GM03348 (cell line): Measurements from ENCODE around the gene ZNHIT2.
"Not testable (repeated sequence)": the region's sequence is repeated elsewhere in the genome, so short reads cannot be mapped to it uniquely, and the experiment has no call there.

ENCODE experiments used
- DNase-seq: peaks from one replicate; pipeline ENCODE4 v3.0.0; 2012; ENCODE audit warnings: low spot score

Gene ZNHIT2

DNA sequence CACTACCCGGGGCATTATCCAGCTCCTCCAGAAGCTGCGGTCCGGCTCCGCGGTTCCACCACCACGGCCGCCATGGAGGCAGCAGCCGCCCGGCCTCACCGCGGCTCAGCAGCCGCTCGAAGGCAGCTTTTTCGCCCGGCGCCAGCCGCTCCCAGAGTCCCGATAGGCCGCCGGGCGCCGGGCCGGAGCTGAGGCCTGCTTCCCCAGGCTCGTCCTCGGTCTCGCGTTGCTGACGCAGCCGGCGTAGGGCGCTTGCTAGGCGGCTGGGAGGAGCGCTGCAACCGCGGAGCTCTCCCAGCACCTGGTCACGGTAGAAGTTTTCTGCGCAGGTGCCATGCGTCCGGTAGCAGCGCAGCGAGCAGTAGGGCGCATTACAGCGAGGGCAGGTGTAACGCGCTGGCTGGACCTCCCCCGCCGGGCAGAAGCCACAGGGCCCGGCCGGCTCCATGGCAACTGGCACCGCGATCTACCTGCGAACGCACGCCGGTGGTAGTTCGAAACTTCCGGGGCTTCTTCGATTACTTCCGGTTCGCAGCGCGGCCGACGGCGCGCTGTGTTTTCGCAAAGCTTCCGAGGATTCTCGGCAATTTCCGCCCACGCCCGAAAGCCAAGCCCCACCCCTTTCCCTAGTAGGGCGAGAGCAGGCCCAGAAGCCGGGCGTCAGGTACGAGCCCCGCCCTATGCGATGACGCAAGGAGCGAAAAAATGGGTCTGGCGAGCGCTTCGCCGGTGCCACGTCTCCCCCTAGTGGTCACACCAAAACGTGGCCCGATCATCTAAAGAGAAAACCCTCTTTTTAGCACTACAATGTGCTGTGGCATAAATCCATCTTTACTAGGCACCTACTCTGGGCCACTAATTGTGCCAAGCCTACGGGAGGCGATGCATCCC lies at the start of gene ZNHIT2:
Gene ZNHIT2, minus strand, starts transcription at position 496 of the 891 bp plus-strand sequence. Its CDS starts 48 bp downstream, at position 448.
- peak; percentile 97 for DNase-seq

DNA sequence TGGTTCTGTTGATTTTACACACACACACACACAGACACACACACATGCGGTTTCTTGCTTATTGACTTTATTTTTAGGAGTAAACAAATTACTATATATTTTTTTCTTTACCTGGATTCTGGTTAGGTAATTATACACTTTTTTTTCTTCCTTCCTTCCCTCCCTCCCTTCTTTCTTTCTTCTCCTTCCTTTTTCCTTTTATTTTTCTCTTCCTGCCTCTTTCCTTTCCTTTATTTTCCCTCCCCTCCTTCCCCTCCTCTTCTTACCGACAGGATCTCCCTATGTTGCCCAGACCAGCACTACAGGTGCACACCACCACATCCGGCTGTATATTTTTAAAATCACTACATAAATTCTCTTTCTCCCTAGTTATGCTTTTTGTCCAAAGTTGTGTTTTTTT lies 49.4 kb upstream of the ZNHIT2 start:
- DNase-seq = no peak

DNA sequence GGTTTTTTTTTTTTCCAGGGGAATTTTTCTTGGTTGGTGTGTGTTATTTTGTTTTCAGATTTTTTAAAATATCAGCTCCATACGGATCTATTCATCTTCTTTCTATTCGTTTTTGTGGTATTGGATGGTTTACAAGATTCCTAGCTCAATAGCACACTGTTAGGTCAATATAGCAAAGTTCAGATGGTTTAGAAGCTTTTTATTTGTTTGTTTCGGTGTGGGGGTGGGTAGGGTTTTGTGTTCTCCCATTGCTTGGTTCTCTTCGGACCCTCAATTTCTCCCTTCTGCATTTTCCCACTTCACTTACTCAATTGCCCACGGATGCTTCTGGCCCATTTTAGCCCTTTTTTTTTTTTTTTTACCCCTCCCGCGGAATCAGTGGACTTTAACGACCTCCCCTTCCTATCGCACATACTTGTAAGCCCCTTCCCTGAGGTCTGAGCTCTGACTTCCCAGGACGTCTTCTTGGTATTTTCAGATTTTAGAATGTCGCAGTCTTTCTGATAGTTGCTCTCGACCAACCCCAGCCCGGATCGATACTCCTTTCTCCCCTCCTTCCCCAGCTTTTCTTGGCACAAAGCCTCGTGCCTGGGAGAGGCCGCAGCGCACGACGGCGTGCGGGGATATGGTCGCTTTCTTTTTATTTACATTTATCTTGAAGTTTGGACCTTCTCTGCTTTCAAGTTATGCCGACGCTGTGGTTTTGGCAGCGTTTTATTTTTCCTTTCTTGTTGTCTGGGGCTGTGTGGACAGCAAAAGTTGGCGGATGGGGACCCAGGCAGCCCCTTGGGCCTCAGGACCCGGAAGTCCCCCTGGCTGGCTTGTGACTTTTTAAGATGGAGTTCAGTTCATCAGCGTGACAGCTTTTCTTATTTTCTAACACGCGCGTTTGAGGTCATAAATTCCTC lies 48.2 kb upstream of the ZNHIT2 start:
- DNase-seq = no peak

DNA sequence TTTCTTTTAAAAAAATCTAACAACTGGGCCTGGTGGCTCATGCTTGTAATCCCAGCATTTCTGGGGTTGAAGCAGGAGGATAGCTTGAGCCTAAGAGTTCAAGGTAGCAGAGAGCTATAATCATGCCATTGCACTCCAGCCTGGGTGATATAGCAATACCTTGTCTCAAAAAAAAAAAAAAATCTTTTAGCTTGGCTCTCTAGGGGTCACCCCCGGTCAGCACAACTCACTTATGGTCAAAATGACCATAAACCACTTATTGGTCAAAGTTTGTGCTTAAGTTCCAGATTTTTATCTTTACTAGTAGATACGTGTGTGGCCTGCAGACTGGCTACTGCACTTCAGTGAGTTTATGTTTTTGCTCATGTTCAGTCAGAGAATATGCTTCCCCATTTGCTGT lies 46.2 kb upstream of the ZNHIT2 start:
- DNase-seq = no peak

DNA sequence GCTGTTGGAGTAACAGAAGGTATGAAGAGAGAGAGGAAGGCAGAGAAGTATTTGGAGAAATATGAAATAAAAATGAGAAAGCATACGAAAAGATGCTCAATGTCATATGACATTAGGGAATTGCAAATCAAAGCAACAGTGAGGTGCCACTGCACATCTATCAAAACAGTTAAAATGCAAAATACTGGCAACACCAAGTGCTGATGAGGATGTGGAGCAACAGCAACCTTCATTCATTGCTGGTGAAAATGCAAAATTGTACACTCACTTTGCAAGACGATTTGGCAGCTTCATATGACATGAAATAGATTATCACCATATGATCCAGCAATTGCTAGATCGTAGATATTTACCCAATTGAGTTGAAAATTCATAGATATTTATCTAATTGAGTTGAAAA lies 43.1 kb upstream of the ZNHIT2 start:
- DNase-seq = no peak

DNA sequence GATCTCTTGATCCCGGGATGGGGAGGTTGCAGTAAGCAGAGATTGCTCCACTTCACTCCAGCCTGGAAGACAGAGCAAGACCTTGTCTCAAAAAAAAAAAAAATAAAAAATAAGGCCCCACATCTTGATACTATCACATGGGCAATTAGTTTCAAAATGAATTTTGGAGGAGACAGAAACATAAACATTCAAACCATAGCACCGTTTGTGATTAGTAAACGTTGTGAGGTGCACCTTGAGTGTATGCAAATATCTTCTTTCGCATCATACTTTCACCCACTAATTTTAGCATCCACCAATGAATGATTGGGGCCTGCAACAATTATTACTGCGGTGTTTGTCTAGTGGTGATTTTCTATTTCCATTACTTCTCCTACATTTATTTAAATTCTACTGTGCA lies 41.5 kb upstream of the ZNHIT2 start:
- no peak for DNase-seq

DNA sequence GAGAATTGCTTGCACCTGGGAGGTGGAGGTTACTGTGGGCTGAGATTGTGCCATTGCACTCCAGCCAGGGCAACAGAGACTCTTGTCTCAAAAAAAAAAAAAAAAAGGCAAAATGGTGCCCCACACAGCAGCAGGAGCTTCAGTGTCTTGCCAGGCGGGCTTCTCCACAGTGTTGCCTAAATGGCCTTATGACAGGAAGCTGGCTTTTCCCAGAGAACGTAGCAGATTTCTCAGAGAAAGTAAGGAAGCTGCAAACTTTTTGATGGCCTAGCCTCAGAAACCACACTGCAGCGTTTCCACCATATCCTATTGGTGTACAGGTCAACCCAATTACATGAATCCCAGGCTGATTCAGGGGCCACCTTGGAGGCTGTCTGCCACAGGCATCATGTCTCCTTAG lies 39.8 kb upstream of the ZNHIT2 start:
- no peak for DNase-seq

DNA sequence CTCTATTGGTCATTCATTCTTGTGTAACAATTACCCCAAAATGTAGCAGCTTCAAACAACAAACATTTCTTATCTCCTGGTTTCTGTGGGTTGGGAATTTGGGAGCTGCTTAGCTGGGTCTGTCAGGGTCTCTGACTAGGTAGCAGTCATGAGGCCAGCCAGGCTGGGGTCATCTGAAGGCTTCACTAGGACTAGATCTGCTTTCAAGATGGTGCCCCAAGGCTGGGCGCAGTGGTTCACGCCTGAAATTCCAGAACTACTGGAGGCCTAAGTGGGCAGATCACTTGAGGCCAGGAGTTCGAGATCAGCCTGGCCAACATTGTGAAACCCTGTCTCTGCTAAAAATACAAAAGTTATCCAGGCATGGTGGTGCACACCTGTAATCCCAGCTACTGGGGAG lies 39.4 kb upstream of the ZNHIT2 start:
- no peak for DNase-seq

DNA sequence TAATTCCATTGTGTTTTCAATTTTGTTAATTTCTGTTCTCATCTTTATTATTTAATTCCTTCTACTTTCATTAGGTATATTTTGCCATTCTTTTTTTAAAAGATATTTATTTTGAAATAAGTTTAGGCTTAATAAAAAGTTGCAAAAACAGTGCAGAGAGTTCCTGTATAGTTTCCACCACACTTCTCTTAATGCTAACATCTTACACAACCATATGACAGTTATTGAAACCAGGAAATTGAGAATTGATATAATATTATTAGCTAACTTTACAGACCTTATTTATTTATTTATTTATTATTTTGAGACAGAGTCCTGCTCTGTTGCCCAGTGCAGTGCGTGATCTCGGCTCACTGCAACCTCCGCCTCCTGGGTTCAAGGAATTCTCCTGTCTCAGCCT lies 38.8 kb upstream of the ZNHIT2 start:
- no peak for DNase-seq

DNA sequence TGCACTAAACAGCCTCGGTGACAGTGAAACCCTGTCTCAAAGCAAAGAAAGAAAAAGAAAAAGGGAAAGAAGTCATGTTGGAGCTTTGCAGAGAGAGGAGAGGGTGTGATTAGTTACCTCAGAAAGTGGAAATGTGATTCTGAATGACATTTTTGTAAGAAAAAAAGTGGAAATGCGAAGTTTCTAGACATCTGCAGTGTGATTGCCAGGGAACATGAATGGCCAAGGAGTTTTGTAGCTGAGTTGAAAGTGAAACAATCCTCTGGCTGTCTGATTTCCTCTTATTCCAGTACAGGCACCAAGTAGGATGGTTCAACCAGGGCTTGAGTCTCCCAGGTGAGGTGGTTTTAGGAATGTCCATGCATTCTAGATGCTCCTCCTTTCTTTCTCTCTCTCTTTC lies 34.6 kb upstream of the ZNHIT2 start:
- no peak for DNase-seq

DNA sequence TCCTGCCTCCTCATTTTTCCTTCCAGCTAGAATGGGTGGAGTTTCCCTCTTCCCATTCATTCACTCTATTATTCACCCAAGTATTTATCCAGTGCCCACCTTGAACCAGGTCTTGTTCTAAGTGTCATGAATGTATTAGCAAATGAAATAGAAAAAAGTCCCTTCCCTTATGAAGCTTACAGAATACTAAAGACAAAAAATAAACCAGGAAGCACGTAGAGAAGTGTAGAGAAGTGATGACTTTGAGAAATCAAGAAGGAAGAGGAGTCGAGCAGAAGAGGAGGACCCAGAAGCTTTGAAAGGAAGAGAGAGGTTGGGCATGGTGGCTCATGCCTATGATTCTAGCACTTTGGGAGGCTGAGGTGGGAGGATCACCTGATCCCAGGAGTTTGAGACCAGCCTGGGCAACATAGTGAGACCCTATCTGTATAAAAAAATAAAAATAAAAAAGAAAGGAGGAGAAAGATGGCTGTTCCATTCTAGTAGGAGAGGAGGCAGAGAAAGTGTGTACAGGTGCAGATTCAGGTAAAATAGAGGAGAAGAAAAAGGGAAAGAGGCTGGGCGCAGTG lies 33.9 kb upstream of the ZNHIT2 start:
- DNase-seq = no peak

DNA sequence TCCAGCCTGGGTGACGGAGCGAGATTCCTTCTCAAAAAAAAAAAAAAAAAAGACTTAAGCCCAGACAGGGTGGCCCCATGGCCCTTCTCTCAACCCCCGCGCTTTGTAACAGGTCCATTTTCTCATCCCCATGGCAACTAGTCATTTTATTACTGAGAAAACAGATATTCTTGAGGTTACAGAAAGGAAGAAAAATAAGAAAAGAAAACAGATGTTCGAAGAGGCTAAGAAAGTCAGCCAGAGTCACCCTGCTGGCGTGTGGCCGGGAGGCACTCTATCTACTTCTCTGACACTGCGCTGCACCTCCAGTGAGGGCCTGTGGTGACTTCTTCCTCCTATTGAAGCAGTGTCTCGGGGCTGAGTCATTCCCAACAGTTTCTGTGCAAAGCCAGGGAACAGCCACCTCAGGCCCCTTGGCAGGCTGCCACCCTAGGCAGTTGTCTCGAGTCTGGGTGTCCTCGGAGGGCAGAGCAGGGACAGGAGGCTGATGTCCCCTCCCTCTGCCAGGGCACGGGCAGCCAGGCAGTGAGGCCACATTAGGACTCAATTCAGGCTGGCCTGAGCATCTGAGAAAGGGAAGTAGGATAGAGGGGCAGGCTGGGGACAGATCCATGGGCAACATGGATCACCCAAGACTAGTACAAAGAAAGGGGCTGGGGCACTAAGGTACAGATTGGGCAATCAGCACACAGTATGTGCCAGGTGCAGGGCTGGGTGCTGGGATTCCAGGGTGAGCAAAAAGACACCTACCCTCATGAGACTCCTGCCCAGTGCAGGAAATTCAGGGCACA lies 33.2 kb upstream of the ZNHIT2 start:
- peak; percentile 81 for DNase-seq

DNA sequence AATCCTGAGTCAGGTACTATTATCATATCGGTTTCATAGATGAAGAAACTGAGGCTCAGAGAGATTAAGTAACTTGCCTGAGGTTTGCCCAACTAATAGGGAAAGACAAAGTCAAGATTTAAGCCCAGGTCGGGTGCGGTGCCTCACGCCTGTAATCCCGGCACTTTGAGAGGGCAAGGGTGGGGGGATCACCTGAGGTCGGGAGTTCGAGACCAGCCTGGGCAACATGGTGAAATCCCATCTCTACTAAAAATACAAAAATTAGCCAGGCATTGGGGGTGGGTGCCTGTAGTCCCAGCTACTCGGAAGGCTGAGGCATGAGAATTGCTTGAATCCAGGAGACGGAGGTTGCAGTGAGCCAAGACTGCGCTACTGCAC lies 32.6 kb upstream of the ZNHIT2 start:
- not testable (repeated sequence) for DNase-seq

DNA sequence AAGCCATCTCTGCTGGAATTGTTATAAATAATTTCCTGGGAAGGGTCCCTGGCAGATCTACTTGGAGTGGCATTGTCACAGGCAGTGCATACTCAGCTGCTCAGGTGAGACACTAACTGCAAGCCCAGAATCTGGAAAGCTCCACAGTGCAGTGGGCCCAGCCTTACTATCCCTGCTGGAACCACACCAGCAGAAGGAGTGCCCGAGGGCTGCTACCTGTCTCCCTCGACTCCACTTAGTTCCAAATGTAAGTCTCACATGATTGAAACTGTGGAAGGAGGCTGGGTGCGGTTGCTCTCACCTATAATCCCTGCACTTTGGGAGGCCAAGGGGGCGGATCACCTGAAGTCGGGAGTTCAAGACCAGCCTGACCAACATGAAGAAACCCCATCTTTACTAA lies 31.2 kb upstream of the ZNHIT2 start:
- no peak for DNase-seq

DNA sequence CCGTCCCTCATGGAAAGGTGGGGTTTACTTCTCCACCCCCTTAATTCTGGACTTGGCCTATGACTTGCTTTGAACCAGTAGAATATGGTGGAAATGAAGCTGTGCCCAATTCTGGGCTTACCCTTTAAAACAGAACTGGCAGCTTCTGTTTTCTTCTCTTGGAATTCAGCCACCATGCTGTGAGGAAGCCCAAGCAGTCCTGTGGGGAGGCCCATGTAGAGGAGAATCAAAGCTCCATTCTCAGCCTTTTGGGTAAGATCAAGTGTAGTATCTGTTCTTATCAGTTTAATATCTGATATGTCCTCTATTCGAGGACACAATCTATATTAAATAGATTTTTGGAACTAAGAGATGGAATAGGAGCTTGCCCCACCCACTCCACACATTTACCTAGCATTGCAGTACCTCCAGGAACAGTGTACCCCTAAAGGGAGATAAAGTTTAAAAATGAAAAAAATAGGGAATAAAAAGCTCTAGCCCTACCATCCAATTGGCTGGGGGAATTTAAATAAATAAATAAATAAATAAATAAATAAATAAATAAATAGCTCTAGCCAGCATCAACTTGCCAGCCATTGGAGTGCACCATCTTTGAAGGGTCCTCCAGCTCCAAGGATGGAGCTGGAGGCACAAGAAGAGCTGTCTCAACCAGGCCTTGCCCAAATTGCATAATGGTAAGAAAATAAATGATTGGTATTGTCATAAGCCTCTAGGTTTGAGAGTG lies 30.0 kb upstream of the ZNHIT2 start:
- DNase-seq = no peak

DNA sequence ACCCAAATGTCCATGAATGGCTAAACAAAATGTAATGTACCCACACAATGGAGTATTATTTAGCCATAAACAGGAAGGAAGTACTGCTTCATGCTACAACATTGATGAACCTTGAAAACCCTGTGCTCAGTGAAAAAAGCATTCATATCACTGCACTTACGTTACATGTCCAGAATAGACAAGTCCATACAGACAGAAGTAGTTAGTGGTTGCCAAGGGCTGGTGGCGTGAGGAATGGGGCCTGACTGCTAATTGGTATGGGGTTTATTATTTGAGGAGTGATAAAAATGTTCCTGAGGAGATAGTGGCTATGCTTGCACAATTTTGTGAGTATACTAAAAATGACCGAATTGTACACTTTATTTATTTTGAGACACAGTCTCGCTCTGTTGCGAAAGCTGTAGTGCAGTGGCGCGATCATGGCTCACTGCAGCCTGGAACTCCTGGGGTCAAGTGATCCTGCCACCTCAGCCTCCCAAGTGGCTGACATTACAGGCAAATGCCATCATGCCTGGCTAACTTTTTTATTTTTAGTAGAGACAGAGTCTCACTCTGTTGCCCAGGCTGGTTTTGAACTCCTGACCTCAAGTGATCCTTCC lies 24.5 kb upstream of the ZNHIT2 start:
- DNase-seq = no peak

DNA sequence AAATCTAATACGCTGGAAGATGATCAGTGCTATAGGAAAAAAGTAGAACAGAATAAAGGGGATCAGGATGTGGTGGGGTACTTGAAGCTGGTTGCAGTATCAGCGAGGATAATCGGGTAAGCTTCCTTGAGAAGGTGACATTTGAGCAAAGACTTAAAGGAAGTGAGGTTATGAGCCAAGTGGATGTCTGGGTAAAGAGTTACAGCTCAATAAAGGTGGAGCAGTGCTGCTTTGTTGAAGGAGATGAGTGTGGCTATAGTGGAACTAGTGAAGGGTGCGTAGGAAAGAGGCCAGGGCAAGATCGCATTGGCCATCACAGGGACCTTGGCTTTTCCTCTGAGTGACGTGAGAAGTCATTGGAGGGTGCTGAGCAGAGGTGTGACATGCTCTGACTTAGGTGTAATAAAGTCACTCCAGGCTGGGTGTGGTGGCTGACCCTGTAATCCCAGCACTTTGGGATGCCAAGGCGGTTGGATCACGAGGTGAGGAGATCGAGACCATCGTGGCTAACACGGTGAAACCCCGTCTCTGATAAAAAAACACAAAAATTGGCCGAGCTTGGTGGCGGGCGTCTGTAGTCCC lies 19.1 kb upstream of the ZNHIT2 start:
- no peak for DNase-seq

DNA sequence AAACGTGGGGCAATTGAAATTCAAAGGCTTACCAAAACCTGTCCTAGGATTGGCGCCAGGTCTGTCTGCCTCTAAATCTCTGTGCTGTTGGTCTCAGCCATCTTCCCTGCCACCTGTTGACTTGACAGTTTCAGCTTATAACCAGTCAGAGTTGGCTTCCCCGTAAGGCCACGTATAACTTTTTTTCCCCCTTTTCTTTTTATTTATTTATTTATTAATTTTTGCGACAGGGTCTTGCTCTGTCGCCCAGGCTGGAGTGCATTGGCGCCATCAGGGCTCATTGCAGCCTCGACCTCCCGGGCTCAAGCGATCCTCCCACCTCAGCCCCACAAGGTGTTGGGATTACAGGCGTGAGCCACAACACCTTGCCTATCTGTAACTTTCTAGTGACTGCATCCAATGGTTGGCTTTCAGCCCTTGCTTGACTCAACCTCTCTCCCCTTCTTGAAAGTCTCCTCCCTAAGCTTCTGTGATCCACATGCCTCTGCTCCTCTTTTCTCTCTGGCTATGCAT lies 18.2 kb upstream of the ZNHIT2 start:
- DNase-seq = no peak

DNA sequence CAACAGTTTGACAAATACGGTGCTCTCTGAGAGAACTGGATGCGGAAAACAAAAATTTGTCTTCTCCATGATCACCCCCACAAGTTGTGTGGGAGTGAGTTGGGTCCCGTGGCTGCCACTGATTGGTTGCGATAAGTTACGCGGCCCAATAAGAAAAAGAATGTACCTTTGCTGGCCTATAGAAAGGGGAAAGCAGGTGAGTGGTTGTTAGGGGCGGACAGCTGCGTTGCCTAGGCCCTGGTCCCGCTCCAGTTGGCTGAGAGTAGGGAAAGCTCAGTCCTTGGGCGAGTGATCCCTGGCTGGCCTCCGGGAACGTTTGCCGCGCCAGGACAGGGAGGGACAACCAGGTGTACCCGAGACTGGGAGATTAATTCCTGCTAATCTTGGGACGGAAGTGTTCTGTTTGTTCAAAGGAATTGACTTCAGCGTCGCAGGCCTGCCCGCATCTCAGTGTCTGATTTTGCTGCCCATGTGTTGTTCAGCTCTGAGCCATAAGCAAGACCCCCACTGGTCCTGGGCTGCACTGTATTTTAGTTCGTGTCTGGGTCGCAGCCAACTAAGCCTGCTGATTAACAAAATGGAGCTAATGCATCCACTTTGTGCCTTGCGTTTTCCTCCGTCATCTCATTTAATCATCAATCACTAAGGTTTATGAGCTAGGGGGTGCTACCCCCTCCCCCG lies 17.6 kb upstream of the ZNHIT2 start:
- DNase-seq = peak; percentile 96
